GM19468 (cell line): ENCODE data around the gene PTOV1.

Experiments used
- ATAC-seq: cut with Tn5 transposase; IDR thresholded peaks from one replicate; pipeline ENCODE4 v1.9.1; 2021; ENCODE audit warnings: mild to moderate bottlenecking, moderate library complexity, moderate number of reproducible peaks; ENCODE audit not compliant: unreplicated experiment; ENCODE audit errors: extremely low read depth

PTOV1 gene

GRCh38 chr19:49840321-49840720, 10.6 kb upstream of the PTOV1 start:
- ATAC-seq, result no peak

DNA sequence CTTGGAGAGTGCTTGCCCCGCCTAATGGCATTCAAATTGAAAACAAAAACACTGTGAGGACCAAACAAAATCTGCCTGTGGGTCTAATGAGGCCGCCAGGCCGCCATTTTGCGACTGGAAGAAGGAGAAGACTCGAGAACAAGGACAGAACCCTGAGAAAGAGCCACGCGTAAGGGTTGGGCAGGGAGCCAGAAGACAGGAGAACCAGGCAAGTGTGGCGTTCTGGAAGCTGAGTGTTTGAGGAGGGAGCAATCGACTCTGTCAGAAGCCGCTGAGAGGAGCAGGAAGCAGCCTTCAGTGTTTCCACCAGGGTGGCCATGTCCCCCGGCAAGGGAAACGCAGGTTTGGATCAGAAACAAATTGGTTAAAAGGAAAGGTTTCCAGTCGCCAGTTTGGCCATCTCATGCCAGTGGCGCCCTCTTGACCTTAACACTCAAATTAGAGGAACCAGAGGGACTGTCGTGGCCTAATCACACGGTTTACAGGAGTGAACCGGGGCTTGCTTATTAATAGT, 10.2 kb upstream of the PTOV1 start:
- ATAC-seq, result no peak

GRCh38 chr19:49843265-49843664, 7.7 kb upstream of the PTOV1 start:
- ATAC-seq, result no peak

DNA sequence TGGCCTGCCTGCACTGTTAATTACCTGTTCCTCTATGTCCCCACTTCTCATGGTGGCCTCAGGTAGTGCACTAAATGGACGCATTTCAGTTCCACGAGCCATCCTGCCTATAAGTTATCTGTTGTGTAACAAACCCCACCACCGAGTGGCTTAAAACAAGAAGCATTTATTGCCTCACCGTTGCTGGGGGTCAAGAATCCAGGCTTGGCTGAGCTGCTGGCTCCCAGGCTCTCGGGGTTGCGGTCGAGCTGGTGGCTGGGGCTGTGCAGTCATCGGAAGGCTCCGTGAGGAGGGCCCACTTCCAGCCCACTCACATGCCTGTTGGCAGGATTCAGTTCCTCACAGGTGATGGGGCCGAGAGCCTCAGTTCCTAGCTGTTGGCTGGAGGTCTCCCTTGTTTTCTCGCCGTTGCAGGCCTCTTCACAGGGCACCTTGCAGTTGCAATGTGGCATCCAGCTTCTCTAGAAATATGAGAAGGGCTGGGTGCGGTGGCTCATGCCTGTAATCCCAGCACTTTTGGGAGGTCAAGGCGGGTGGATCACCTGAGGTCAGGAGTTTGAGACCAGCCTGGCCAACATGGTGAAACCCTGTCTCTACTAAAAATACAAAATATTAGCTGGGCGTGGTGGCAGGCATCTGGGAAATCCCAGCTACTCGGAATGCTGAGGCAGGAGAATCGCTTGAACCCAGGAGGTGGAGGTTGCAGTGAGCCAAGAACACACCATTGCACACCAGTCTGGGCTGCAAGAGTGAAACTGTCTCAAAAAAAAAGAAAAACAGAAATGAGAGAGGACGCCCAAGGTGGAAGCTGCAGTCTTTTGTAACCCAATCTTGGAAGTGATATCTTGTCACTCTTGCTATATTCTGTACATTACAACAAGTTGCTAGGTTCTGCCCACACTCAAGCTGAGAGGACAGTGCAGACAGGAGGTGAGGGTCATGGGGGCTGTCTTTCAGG, 6.5 kb upstream of the PTOV1 start:
- no peak for ATAC-seq

DNA sequence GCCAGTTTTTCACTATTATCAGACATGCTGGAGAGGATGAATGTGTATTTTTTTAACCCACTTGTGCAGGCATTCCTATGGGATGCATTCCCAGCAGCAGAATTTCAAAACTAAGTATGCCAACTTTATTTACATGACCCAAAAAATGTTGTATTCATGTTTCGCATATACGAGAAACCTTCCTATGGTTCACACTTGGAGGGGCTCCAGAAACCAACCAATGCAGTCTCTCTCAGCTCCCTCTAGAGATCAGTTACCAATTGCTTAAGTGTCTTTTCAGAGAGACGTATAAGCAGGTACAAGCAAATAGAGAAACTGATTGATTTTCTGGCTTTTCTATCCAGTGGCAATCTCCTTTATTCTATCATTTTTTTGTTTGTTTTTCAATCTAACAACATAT, 5.5 kb upstream of the PTOV1 start:
- no peak for ATAC-seq

- no peak for ATAC-seq
Measured at GRCh38 chr19:49846408-49846807, 4.6 kb upstream of the PTOV1 start.

GRCh38 chr19:49847731-49848696, 2.9 kb upstream of the PTOV1 start:
- no peak for ATAC-seq

DNA sequence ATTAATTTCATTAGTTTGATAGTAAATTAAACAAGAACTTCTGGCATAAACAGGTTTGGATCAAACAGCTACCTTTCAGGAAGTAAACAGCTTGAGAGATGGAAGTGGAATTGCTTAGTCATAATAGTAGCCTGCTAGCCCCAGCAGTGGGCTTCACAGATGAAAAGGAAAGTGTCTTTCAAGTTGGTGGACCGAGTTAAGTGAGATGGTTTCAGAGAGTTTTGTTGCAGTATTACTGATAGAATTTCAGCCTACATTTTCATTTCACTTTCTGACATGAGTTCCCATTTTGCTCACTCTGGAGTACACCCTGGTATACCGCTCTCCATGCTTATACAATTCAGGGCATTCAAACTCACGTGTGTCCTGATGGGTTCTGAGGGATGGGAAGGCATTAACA, 2.0 kb upstream of the PTOV1 start:
- no peak for ATAC-seq

DNA sequence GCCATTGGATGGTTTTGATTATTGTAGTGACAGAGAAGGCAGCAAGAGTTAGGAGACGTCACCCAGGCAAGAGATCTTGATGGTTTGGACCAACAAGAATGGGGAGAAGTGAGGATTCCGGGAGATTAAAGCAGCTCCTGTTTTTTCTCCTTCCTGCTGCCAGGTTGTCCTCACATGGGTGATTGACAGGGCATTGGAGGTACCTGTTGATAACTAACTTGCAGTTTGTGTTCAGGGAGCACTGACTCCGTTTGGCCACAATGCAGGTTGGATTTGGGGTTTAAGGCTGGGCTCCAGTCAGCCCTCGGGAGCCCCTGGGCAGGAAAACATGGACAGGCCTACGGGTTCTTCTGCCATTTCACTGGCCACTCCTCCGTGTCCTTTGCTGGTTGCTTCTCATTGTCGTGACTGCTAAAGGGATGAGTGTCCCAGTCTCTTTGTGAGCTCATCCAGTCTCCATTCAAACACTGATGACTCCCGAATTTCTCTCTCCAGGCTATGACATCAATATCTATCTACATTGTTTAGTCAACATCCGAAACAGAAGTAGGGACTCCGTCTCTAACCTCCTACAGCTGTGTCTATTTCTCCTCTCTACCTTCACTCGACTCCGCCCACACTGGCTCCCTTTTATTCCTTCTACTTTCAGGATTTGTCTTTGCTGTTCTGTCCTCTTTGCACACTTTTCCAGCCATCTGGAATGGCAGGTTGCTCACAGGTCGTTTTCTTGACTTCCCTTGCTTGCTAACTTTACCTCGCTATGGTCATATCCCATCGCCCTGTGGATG, 1.3 kb upstream of the PTOV1 start:
- ATAC-seq, result no peak

- no peak for ATAC-seq
Measured at GRCh38 chr19:49850221-49850486, 805 bp upstream of the PTOV1 start.

DNA sequence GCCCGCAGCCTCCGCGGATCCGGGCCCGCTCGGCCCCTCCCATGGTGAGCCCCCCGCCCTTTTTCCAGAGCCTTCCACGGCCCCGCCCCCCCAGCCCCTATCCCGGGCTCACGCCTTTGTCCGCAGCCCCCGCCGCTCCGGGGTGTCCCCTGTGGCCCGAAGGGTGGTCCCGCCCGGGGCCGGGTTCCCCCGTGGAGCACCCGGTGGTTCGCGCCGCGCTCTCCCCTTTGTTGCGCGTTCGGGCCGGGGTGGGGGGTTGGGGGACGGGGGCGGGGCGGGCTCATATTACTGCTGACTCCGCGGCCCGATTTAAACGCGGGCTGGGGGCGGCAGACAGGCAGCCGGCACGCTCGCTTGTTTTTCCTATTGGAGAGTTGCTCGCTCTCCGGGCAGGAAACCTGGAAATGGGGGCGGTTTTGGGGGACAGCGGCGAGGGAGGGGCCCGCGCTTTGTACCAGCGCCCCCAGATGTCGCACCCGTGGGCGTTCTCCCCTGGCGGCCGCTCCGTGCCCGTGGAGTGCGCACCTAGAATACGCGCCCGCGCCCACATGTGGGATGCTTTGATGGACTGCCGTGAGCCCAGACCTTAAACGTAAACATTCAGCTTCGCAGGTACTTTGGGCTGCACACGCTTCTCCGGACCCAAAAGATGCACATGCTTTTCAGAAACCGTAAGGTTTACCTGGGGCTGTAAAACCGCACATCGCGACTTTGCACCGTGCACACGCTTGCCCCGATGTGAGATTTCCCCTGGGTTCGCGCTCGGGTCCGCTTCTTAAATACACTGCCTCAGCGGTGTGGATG, 699 bp downstream of the PTOV1 start:
- no peak for ATAC-seq

DNA sequence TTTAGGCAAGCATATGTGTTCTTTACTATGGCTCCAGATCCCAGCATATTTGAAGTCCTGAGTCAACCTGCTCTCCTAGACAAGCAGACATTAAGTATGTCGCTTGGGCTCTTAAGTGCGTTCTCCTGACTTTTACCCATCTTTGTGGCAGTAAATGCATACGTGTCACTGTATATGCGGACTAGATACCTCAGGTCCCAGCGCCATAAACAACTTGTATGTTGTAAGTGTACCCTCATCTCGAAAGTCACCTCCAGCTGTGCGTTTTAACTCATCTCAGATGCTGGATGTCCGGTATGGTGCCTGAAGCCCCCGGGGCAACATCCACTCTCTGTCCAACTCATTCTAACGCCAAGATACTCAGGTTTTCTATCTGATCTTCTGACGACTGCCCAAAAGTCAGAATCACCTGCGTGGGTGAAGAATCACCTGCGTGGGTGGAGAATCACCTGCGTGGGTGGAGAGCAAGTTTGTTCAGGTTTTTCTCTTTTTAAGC, 1.7 kb downstream of the PTOV1 start:
- ATAC-seq, result no peak

DNA sequence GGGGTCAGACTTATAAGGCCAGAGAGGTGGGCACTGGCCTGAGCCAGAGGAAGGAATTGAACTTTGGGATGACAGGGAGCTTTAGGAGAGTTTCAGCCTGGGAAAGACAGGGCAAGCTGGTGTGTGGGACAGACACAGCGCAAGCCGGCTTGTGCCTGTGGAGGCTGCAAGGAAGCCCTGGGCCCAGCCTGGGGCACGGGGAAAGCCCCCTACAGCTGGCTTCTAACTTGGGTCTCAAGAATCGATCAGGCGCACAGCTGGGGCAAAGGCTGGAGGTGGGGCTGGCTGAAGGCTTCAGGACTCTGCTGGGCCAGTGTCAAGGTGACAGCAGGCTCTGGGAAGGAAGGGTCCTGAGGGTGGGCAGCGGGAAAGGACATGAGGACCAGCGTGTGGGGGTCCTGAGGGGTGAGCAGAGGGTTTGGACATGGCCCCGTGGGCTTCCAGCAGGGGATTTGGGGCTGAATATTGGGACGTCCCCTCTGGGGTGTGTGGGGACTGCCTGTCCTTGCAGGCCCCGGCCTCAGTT, 3.0 kb downstream of the PTOV1 start:
- no peak for ATAC-seq

DNA sequence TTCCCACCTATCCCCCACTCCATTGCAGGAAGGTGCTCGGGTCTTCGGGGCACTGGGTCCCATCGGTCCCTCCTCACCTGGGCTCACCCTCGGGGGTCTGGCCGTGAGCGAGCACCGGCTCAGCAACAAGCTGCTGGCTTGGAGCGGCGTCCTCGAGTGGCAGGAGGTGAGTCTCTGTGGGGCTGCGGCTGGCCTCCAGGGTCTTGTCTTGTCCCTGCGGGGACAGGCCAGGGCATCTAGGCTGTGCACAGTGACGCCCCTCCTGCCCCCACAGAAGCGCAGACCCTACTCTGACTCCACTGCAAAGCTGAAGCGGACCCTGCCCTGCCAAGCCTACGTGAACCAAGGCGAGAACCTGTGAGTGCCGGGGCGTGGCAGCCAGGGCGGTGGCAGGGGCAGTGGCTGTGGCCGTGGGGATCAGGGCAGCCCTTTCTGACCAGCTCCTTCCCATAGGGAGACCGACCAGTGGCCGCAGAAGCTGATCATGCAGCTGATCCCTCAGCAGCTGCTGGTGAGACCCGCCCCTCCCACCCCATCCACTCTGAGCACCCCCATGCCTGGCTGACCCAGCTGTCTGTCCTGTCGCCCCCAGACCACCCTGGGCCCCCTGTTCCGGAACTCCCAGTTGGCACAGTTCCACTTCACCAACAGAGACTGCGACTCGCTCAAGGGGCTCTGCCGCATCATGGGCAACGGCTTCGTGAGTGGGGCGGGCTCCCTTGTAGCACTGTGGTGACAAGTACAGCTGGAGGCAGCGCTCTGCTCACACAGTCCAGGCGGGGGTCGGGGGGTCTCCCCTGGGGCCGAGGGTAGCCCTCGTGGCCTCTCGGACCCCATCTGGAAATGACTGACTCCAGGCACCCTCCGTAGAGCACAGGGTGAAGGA, 3.7 kb downstream of the PTOV1 start:
- no peak for ATAC-seq

GRCh38 chr19:49855277-49855675, 4.3 kb downstream of the PTOV1 start:
- no peak for ATAC-seq

DNA sequence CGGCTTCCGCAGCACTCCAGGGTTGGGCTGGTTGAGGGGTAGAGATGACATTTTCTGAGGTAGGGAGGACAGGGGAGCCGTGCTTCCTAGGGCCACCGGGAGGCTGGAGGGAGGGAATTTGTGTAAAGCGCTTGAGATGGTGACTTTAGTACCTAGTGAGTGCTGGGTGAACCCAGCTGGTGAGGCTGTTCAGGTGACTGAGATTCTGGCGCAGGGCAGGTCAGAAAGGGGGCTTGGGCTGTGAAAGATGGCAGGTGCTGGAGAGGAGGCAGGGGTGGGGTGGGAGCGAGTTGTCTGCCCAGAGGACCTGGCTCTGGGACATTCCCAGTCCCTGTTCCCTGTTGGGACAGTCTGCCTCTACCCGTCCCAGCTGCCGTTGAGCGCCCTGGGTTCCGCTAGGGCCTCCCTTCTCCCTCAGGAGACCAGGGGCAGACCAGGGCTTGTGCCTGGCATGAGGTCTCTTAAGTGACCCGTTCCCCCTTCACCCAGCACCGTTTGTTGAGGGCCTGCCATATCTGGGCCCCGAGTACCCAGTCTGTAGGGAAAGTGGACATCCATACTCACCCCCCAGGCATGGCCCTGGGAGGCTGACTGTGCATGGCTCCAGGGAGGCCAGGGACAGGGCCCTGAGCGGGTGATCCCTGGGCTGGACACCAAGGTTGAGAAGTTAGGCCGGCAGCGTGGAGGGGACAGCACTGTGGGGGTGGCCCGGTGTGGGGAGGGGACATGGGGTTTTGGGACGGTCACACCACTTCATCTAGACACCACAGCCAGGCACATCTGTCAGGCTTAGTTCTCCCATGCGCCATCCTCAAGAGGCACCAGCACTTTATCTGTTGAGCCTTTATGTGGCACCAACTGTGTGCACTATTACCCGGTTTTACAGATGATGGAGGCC, 5.0 kb downstream of the PTOV1 start:
- no peak for ATAC-seq

- no peak for ATAC-seq
Measured at GRCh38 chr19:49856574-49857021, 5.6 kb downstream of the PTOV1 start.
